ENCODE measurements around the gene CMYA5. TPM values are rescaled to one million over a fixed set of nuclear protein-coding genes. Genes with fewer than 3 reads are reported as not detected.
"Not testable (repeated sequence)": the region's sequence is repeated elsewhere in the genome, so short reads cannot be mapped to it uniquely, and the experiment has no call there.

The CMYA5 gene
- total RNA-seq (2012; rRNA removed), result 0.51 and 0.66 TPM in 2 replicates

GRCh38 chr5:79689541-79690466 lies at the start of gene CMYA5:
CMYA5 (plus strand) TSS chr5:79689836; CDS start chr5:79689908, 72 bp downstream.
- no peaks in the 10 kb centered on the region for H3K9me3 ChIP-seq (replicated peaks; ENCODE audit: low read length)
- peak within 1 kb of the TSS; percentile 80 for H3K4me2 ChIP-seq (ENCODE audit: low read length)
- H3K9ac ChIP-seq (ENCODE audit: low read depth, low read length), result peak within 1 kb of the TSS; percentile 46
- peaks cover 9% of the 10 kb centered on the region for H3K36me3 ChIP-seq (ENCODE audit: insufficient read depth, low read length)
- H3K4me3 ChIP-seq (ENCODE audit: low read length), result peak within 1 kb of the TSS; percentile 64
- H3K27me3 ChIP-seq (ENCODE audit: control insufficient read depth, insufficient read depth, low read length), result no peaks in the 10 kb centered on the region
- peaks cover 22% of the 10 kb centered on the region for H3K4me1 ChIP-seq (ENCODE audit: control insufficient read depth, insufficient read depth, low read length)

GRCh38 chr5:79640571-79641055 lies 49.0 kb upstream of the CMYA5 start:
- Histone ChIP-seq H3K27me3 (ENCODE audit: control insufficient read depth, insufficient read depth, low read length) (no peaks in the 10 kb centered on the region), H3K9me3 (replicated peaks; ENCODE audit: low read length) (no peaks in the 10 kb centered on the region), H3K4me1 (ENCODE audit: control insufficient read depth, insufficient read depth, low read length) (no peaks in the 10 kb centered on the region), H3K9ac (ENCODE audit: low read depth, low read length) (no peak overlapping the region), H3K36me3 (ENCODE audit: insufficient read depth, low read length) (peaks cover 35% of the 10 kb centered on the region), H3K4me3 (ENCODE audit: low read length) (no peak overlapping the region), H3K4me2 (ENCODE audit: low read length) (no peak overlapping the region)

GRCh38 chr5:79641414-79641813 lies 48.2 kb upstream of the CMYA5 start:
- Histone ChIP-seq H3K36me3 (ENCODE audit: insufficient read depth, low read length) (peaks cover 43% of the 10 kb centered on the region), H3K27me3 (ENCODE audit: control insufficient read depth, insufficient read depth, low read length) (no peaks in the 10 kb centered on the region)

GRCh38 chr5:79642210-79642609 lies 47.4 kb upstream of the CMYA5 start:
- Histone ChIP-seq H3K9ac (ENCODE audit: low read depth, low read length) (no peak overlapping the region), H3K27me3 (ENCODE audit: control insufficient read depth, insufficient read depth, low read length) (no peaks in the 10 kb centered on the region), H3K4me1 (ENCODE audit: control insufficient read depth, insufficient read depth, low read length) (no peaks in the 10 kb centered on the region), H3K4me2 (ENCODE audit: low read length) (no peak overlapping the region), H3K4me3 (ENCODE audit: low read length) (no peak overlapping the region), H3K36me3 (ENCODE audit: insufficient read depth, low read length) (peaks cover 49% of the 10 kb centered on the region), H3K9me3 (replicated peaks; ENCODE audit: low read length) (no peaks in the 10 kb centered on the region)

More at GRCh38 chr5:79641414-79641813, 48.2 kb upstream of the CMYA5 start:
- H3K9me3 ChIP-seq (replicated peaks; ENCODE audit: low read length), result no peaks in the 10 kb centered on the region
- H3K9ac ChIP-seq (ENCODE audit: low read depth, low read length), result no peak overlapping the region
- H3K4me1 ChIP-seq (ENCODE audit: control insufficient read depth, insufficient read depth, low read length), result no peaks in the 10 kb centered on the region
- H3K4me2 ChIP-seq (ENCODE audit: low read length), result no peak overlapping the region
- H3K4me3 ChIP-seq (ENCODE audit: low read length), result no peak overlapping the region

GRCh38 chr5:79653843-79654242 lies 35.8 kb upstream of the CMYA5 start:
- Histone ChIP-seq H3K36me3 (ENCODE audit: insufficient read depth, low read length) (peaks cover 32% of the 10 kb centered on the region), H3K9me3 (replicated peaks; ENCODE audit: low read length) (no peaks in the 10 kb centered on the region)

GRCh38 chr5:79663212-79663611 lies 26.4 kb upstream of the CMYA5 start:
- no peak overlapping the region for H3K4me3 ChIP-seq (ENCODE audit: low read length)
- no peaks in the 10 kb centered on the region for H3K27me3 ChIP-seq (ENCODE audit: control insufficient read depth, insufficient read depth, low read length)
- no peak overlapping the region for H3K9ac ChIP-seq (ENCODE audit: low read depth, low read length)
- no peaks in the 10 kb centered on the region for H3K4me1 ChIP-seq (ENCODE audit: control insufficient read depth, insufficient read depth, low read length)
- H3K36me3 ChIP-seq (ENCODE audit: insufficient read depth, low read length), result peaks cover 23% of the 10 kb centered on the region
- no peaks in the 10 kb centered on the region for H3K9me3 ChIP-seq (replicated peaks; ENCODE audit: low read length)
- H3K4me2 ChIP-seq (ENCODE audit: low read length), result no peak overlapping the region

More at GRCh38 chr5:79653843-79654242, 35.8 kb upstream of the CMYA5 start:
- Histone ChIP-seq H3K4me3 (ENCODE audit: low read length) (no peak overlapping the region), H3K4me2 (ENCODE audit: low read length) (no peak overlapping the region), H3K9ac (ENCODE audit: low read depth, low read length) (no peak overlapping the region), H3K4me1 (ENCODE audit: control insufficient read depth, insufficient read depth, low read length) (no peaks in the 10 kb centered on the region), H3K27me3 (ENCODE audit: control insufficient read depth, insufficient read depth, low read length) (no peaks in the 10 kb centered on the region)

GRCh38 chr5:79666758-79667157 lies 22.9 kb upstream of the CMYA5 start:
- Histone ChIP-seq H3K4me1 (ENCODE audit: control insufficient read depth, insufficient read depth, low read length) (no peaks in the 10 kb centered on the region), H3K9ac (ENCODE audit: low read depth, low read length) (no peak overlapping the region), H3K27me3 (ENCODE audit: control insufficient read depth, insufficient read depth, low read length) (no peaks in the 10 kb centered on the region), H3K36me3 (ENCODE audit: insufficient read depth, low read length) (peaks cover 26% of the 10 kb centered on the region), H3K4me3 (ENCODE audit: low read length) (no peak overlapping the region), H3K4me2 (ENCODE audit: low read length) (no peak overlapping the region), H3K9me3 (replicated peaks; ENCODE audit: low read length) (no peaks in the 10 kb centered on the region)

GRCh38 chr5:79672392-79672791 lies 17.2 kb upstream of the CMYA5 start:
- no peak overlapping the region for H3K4me2 ChIP-seq (ENCODE audit: low read length)
- no peaks in the 10 kb centered on the region for H3K4me1 ChIP-seq (ENCODE audit: control insufficient read depth, insufficient read depth, low read length)
- H3K9ac ChIP-seq (ENCODE audit: low read depth, low read length), result no peak overlapping the region
- no peaks in the 10 kb centered on the region for H3K27me3 ChIP-seq (ENCODE audit: control insufficient read depth, insufficient read depth, low read length)
- peaks cover 21% of the 10 kb centered on the region for H3K36me3 ChIP-seq (ENCODE audit: insufficient read depth, low read length)
- no peaks in the 10 kb centered on the region for H3K9me3 ChIP-seq (replicated peaks; ENCODE audit: low read length)
- no peak overlapping the region for H3K4me3 ChIP-seq (ENCODE audit: low read length)

GRCh38 chr5:79676354-79676753 lies 13.3 kb upstream of the CMYA5 start:
- H3K4me2 ChIP-seq (ENCODE audit: low read length); H3K9me3 ChIP-seq (replicated peaks; ENCODE audit: low read length); H3K4me3 ChIP-seq (ENCODE audit: low read length); H3K9ac ChIP-seq (ENCODE audit: low read depth, low read length); H3K27me3 ChIP-seq (ENCODE audit: control insufficient read depth, insufficient read depth, low read length); H3K4me1 ChIP-seq (ENCODE audit: control insufficient read depth, insufficient read depth, low read length): not testable (repeated sequence)
- H3K36me3 ChIP-seq (ENCODE audit: insufficient read depth, low read length), result peaks cover 15% of the 10 kb centered on the region

GRCh38 chr5:79682102-79682501 lies 7.5 kb upstream of the CMYA5 start:
- H3K4me1 ChIP-seq (ENCODE audit: control insufficient read depth, insufficient read depth, low read length); H3K9ac ChIP-seq (ENCODE audit: low read depth, low read length); H3K27me3 ChIP-seq (ENCODE audit: control insufficient read depth, insufficient read depth, low read length); H3K9me3 ChIP-seq (replicated peaks; ENCODE audit: low read length); H3K4me2 ChIP-seq (ENCODE audit: low read length); H3K4me3 ChIP-seq (ENCODE audit: low read length): not testable (repeated sequence)
- peaks cover 21% of the 10 kb centered on the region for H3K36me3 ChIP-seq (ENCODE audit: insufficient read depth, low read length)

GRCh38 chr5:79684782-79685181 lies 4.9 kb upstream of the CMYA5 start:
- Histone ChIP-seq H3K9ac (ENCODE audit: low read depth, low read length) (no peak overlapping the region), H3K4me1 (ENCODE audit: control insufficient read depth, insufficient read depth, low read length) (peaks cover 16% of the 10 kb centered on the region), H3K4me2 (ENCODE audit: low read length) (no peak overlapping the region), H3K36me3 (ENCODE audit: insufficient read depth, low read length) (peaks cover 27% of the 10 kb centered on the region), H3K4me3 (ENCODE audit: low read length) (no peak overlapping the region), H3K9me3 (replicated peaks; ENCODE audit: low read length) (no peaks in the 10 kb centered on the region), H3K27me3 (ENCODE audit: control insufficient read depth, insufficient read depth, low read length) (no peaks in the 10 kb centered on the region)

- H3K9ac ChIP-seq (ENCODE audit: low read depth, low read length), result no peak overlapping the region
- H3K4me2 ChIP-seq (ENCODE audit: low read length), result no peak overlapping the region
- no peak overlapping the region for H3K4me3 ChIP-seq (ENCODE audit: low read length)
- H3K9me3 ChIP-seq (replicated peaks; ENCODE audit: low read length), result no peaks in the 10 kb centered on the region
- H3K27me3 ChIP-seq (ENCODE audit: control insufficient read depth, insufficient read depth, low read length), result no peaks in the 10 kb centered on the region
- peaks cover 23% of the 10 kb centered on the region for H3K36me3 ChIP-seq (ENCODE audit: insufficient read depth, low read length)
- peaks cover 22% of the 10 kb centered on the region for H3K4me1 ChIP-seq (ENCODE audit: control insufficient read depth, insufficient read depth, low read length)
Measured at GRCh38 chr5:79685627-79686026, 4.0 kb upstream of the CMYA5 start.

Data from skeletal muscle satellite cell (primary cell).